HG03135 (cell line): Measurements from ENCODE around the gene TNS4.

Experiments used
- ATAC-seq: cut with Tn5 transposase; IDR thresholded peaks from one replicate; pipeline ENCODE4 v1.9.1; 2021; ENCODE audit warnings: mild to moderate bottlenecking, moderate library complexity; ENCODE audit not compliant: unreplicated experiment

The TNS4 gene

GRCh38 chr17:40496634-40497420 lies 4.6 kb downstream of the TNS4 start:
- ATAC-seq = no peak

GRCh38 chr17:40496170-40496569 lies 5.3 kb downstream of the TNS4 start:
- ATAC-seq = no peak

- no peak for ATAC-seq
Observed at GRCh38 chr17:40495140-40495539, 6.3 kb downstream of the TNS4 start.

DNA sequence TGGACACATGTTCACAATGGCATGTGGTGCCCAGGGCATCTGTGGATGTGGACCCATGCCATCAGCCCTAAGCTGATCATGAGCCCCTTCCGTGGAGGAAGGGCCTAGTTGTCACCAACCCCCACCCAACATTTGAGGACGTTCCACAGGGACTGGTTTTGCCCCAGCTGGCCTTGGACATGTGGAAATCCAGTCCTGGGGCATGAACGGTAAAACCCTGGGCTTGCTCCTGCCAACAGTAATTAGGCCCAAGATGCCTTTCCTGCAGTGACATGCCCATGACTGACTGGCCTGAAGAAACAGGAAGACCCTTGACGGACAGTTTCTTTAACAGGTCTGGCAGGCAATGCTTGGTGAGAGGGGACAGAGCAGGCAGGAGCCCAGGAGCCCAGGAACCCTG lies 7.7 kb downstream of the TNS4 start:
- no peak for ATAC-seq

GRCh38 chr17:40491486-40491885 lies 9.9 kb downstream of the TNS4 start:
- ATAC-seq = no peak

DNA sequence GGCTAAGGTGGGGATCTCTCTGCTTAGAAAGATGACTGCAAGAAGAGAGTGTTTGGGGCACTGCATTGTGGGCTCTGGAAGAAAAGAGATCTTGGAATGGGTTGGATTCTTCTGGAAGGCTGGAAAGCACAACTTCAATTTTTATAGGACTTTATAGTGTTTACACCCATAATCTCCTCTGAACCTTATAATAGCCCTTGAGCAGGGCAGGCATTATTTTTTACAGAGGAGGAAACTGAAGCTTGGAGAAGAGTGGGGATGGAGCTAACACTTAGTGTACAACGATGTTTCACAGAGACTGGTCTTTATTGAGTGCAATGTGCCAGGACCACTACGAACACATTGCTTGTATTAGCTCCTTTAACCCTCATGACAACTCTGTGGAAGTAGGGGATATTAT lies 10.4 kb downstream of the TNS4 start:
- no peak for ATAC-seq

GRCh38 chr17:40490289-40490853 lies 11.1 kb downstream of the TNS4 start:
- no peak for ATAC-seq

DNA sequence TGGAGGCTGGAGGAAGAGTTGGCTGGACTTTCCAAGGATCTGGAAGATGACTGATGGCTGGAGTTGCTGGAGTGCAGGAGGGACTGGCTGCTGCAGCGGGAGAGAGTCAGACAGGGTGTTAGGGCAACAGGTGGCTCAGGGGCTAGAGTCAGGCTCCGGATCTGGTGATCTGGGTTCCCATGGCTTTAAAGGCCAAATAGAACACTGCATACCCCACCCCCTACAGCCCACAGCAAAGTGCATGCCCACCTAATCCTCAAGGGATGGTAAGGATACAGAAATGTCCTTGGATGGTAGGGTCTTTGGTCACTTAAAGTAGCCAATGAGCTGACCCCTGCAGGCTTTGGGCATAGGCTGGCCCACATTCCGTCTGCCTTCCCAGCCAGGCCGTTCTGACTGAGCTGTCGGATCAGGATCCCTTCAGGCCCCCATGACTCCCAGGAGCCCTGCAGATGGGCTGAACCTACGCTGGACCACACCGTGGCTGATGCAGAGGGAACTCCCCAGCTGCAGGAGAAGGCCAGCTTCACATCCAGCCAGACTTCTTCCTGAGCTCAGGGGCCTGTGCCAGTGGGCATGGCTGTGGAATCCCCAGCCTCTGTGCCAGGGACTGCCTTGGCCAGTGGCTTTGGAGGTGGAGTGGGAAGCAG lies 13.9 kb downstream of the TNS4 start:
- ATAC-seq = no peak

GRCh38 chr17:40486522-40487370 lies 14.7 kb downstream of the TNS4 start:
- no peak for ATAC-seq

- ATAC-seq = no peak
Observed at GRCh38 chr17:40485851-40486521, 15.4 kb downstream of the TNS4 start.

- ATAC-seq = no peak
Observed at GRCh38 chr17:40484973-40485530, 16.4 kb downstream of the TNS4 start.

- ATAC-seq = no peak
Observed at GRCh38 chr17:40484285-40484972, 17.0 kb downstream of the TNS4 start.

DNA sequence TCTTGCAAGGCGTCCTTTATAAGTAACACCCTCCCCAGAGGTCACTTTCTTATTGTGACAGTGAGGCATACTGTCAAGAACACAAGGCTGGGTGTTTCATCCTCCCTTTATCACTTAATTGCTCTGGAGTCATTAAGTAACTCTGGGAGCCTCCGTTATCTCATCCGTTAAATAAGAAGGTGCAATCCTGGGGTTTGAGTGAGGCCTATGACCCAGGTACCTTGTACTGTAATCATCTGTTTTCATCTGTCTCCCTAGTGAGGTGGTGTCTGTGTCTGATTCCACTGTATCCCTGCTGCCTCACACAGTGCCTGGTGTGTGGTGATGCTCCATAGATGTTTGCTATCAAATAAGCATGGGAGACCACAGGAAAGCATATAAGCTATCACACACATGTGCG lies 17.7 kb downstream of the TNS4 start:
- ATAC-seq = no peak

GRCh38 chr17:40482722-40483121 lies 18.7 kb downstream of the TNS4 start:
- no peak for ATAC-seq

GRCh38 chr17:40481106-40481505 lies 20.3 kb downstream of the TNS4 start:
- ATAC-seq = no peak

GRCh38 chr17:40480501-40481003 lies 20.9 kb downstream of the TNS4 start:
- no peak for ATAC-seq

DNA sequence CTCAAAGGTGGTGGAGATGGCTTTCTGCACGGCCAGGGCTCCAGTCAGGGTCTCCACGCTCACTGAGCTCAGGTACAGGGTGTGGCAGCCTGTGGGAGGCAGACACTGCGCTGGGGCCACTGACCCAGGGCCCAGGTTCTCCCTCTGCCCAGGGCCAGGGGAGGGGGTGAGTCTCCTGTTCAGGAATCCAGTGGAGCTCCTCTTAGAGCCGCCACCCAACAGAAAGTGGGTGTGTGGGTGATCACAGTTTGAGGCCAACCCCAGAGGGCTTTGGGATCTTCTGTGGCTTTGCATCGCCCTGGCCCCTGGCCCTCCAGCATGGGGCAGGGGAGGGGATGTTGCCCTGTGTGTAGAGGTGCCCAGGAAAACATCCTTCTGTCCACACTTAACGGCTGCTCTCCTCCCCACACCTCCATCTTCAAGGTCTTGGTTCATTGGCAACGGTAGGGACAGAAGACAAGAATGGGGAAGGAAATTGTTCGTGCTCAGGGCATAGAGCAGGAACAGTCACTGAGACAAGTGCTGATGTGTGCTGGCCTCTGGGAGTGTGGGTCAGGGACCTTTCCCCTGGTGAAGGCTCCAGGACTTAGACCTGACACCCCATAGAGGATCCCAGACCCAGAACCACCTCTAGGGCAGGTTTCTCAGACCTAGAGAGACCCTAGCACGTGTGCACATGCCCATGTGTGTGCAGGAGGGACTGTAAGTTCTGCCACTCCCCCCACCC lies 21.5 kb downstream of the TNS4 start:
- ATAC-seq = no peak

- no peak for ATAC-seq
Observed at GRCh38 chr17:40478486-40478885, 22.9 kb downstream of the TNS4 start.

- ATAC-seq = no peak
Observed at GRCh38 chr17:40477796-40478195, 23.6 kb downstream of the TNS4 start.
